Naive thymus-derived CD4-positive, alpha-beta T cell (primary cell): ENCODE results near the gene ANKRD1. TPM values are rescaled to one million over a fixed set of nuclear protein-coding genes. Genes with fewer than 3 reads are reported as not detected.

ENCODE experiments used
- ATAC-seq: fragments of 150-1000 bp; cut with Tn5 transposase; 2 replicates; pipeline ENCODE4 v1.10.0; 2021; ENCODE audit warnings: mild to moderate bottlenecking, moderate library complexity
- CTCF ChIA-PET: fragments of 350-600 bp; sonication (Branson Sonifier 250); formaldehyde crosslinking; loops from one replicate; lab custom pipeline; 2021; ENCODE audit warnings: antibody characterized with exemption; lab: Charles Lee
- POLR2A ChIA-PET: fragments of 350-600 bp; sonication (Branson Sonifier 250); formaldehyde crosslinking; loops from one replicate; lab custom pipeline; 2021; ENCODE audit warnings: antibody characterized with exemption, inconsistent platforms; lab: Charles Lee
- DNase-seq, 9 donors: peaks; one replicate each; pipeline versions ENCODE4 v3.0.0 to v3.0.0-alpha.2; 2020 to 2022; ENCODE audit warnings: mixed read lengths in 1 of 9
- H3K27ac ChIP-seq: one replicate; pipeline ENCODE4 v1.7.0; 2013; ENCODE audit warnings: mild to moderate bottlenecking, low read depth, low read length, moderate library complexity
- H3K27me3 ChIP-seq, 2 donors: one replicate each; pipeline ENCODE4 v1.7.0; 2013; ENCODE audit warnings: low read length in 2 of 2, mild to moderate bottlenecking in 2 of 2, moderate library complexity in 2 of 2; ENCODE audit not compliant: control insufficient read depth in 2 of 2, insufficient read depth in 2 of 2
- H3K36me3 ChIP-seq, 3 experiments: 1 replicate in 2 of 3; 2 replicates in 1 of 3; pipeline ENCODE4 v1.7.0; 2013; ENCODE audit warnings: low read length in 3 of 3, mild to moderate bottlenecking in 3 of 3, moderate library complexity in 1 of 3; ENCODE audit not compliant: insufficient read depth in 3 of 3, control insufficient read depth in 2 of 3
- H3K4me1 ChIP-seq, 2 donors: one replicate each; pipeline ENCODE4 v1.7.0; 2013; ENCODE audit warnings: low read length in 2 of 2, mild to moderate bottlenecking in 2 of 2, moderate library complexity in 1 of 2; ENCODE audit not compliant: control insufficient read depth in 2 of 2, insufficient read depth in 2 of 2
- H3K4me3 ChIP-seq: 2 replicates; pipeline ENCODE4 v1.7.0; 2013; ENCODE audit warnings: mild to moderate bottlenecking, low read length
- H3K9me3 ChIP-seq, 3 experiments: 1 replicate in 2 of 3; 2 replicates in 1 of 3; pipeline ENCODE4 v1.7.0; 2013; ENCODE audit warnings: low read length in 3 of 3; ENCODE audit not compliant: control insufficient read depth in 2 of 3
- H3K27ac Mint-ChIP-seq, 9 donors: one replicate each; pipeline ENCODE4 v1.8.0; 2020 to 2022; ENCODE audit warnings: mixed read lengths in 9 of 9, mild to moderate bottlenecking in 8 of 9, moderate library complexity in 5 of 9, inconsistent platforms in 2 of 9
- H3K27me3 Mint-ChIP-seq, 5 donors: one replicate each; pipeline ENCODE4 v1.8.0; 2021 to 2022; ENCODE audit warnings: mixed read lengths in 5 of 5, mild to moderate bottlenecking in 1 of 5
- H3K36me3 Mint-ChIP-seq, 5 donors: one replicate each; pipeline ENCODE4 v1.8.0; 2020 to 2022; ENCODE audit warnings: mixed read lengths in 5 of 5, mild to moderate bottlenecking in 3 of 5, inconsistent platforms in 1 of 5
- H3K4me1 Mint-ChIP-seq, 7 donors: one replicate each; pipeline ENCODE4 v1.8.0; 2020 to 2022; ENCODE audit warnings: mixed read lengths in 7 of 7, mild to moderate bottlenecking in 3 of 7, inconsistent platforms in 1 of 7
- H3K4me3 Mint-ChIP-seq, 10 donors: one replicate each; pipeline ENCODE4 v1.8.0; 2020 to 2022; ENCODE audit warnings: mild to moderate bottlenecking in 10 of 10, mixed read lengths in 10 of 10, moderate library complexity in 6 of 10, inconsistent platforms in 2 of 10
- H3K9me3 Mint-ChIP-seq, 11 donors: one replicate each; pipeline ENCODE4 v1.8.0; 2020 to 2022; ENCODE audit warnings: mixed read lengths in 11 of 11, mild to moderate bottlenecking in 4 of 11, inconsistent platforms in 1 of 11, moderate library complexity in 1 of 11
- intact Hi-C, 2 donors: fragments of 100-400 bp; cut with micrococcal nuclease; formaldehyde crosslinking; loops; one replicate each; pipeline ENCODE4 v1.15.1; 2023
- polyA plus RNA-seq, 2 donors: library from polyadenylated mRNA; unstranded; fragments of 300-500 nt; fragmentation: Illumina TruSeq; gene quantifications; one replicate each; pipeline ENCODE4 v1.2.3, GENCODE V29; 2021
- total RNA-seq, 6 experiments: library from RNA in 5 of 6; stranded (reverse) in 5 of 6; gene quantifications; 1 replicate in 5 of 6; 2 replicates in 1 of 6; pipeline ENCODE4 v1.2.3 and lab custom pipeline; 2021 to 2026

Gene ANKRD1
- total and polyA plus RNA-seq, 7 experiments from 2014 or later = not detected

DNA sequence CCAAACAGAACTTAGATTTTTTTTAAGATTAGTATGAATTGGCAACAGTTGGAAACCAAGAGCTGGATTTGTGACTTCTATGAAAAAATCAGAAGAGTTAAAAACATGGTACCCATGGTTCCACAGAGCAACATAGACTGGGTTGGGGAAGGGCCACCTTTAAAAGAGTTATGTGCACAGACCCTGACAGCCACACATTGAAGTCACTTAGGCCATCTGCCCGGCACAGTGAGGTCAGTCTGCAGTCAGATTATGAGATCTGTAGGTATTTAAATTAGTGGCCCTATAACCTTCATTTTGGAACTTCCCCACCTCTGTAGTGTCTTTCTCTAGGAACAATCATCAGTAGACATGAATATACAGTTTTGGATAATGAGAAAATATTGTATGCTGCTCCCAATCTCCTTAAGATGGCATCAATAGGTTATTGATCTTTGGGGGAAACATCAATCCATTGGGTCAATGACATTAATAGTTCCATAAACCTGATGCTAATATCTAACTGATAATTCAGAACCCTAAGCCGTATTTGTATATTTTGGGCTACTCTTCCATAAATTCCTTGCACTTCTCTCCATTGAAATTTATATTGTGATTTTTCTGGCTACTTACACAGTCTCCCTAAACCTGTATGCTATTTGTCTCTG, 7.0 kb downstream of the ANKRD1 start:
- CTCF ChIA-PET = interaction anchor here (0.6 kb wide), 1 partner anchor 67 kb away, joined by 3 read pairs; no protein-coding TSS in a partner anchor
- H3K4me3 Mint-ChIP-seq = no peak overlapping the region

GRCh38 chr10:90912854-90913479, 7.9 kb downstream of the ANKRD1 start:
- Mint-ChIP-seq H3K9me3 (peaks cover 0 to 17% (median 0%) of the 10 kb centered on the region in 11 donors), H3K4me3 (no peak overlapping the region), H3K4me1 (peaks cover 0 to 11% (median 4%) of the 10 kb centered on the region in 7 donors), H3K27ac (no peak overlapping the region), H3K27me3 (peaks cover 0 to 21% (median 5%) of the 10 kb centered on the region in 5 donors), H3K36me3 (peaks cover 0 to 10% (median 4%) of the 10 kb centered on the region in 5 donors)
- ChIA-PET CTCF (interaction anchor here (0.6 kb wide), 1 partner anchor 68 kb away, joined by 3 read pairs; no protein-coding TSS in a partner anchor), POLR2A (interaction anchor here (0.6 kb wide), 1 partner anchor 946 kb away, joined by 3 read pairs; no protein-coding TSS in a partner anchor)
- DNase-seq (no peak), ATAC-seq (no peak)
- H3K9me3 ChIP-seq = no peaks in the 10 kb centered on the region
- no peak overlapping the region for H3K27ac ChIP-seq
- no peaks in the 10 kb centered on the region for H3K27me3 ChIP-seq
- H3K36me3 ChIP-seq = no peaks in the 10 kb centered on the region
- no peak overlapping the region for H3K4me3 ChIP-seq
- intact Hi-C loops = loop anchor here in 1 of 2 donors (10.0 kb wide), 1 partner anchor 172 kb away; no protein-coding TSS in a partner anchor
- peaks cover 0 to 4% of the 10 kb centered on the region in 2 donors for H3K4me1 ChIP-seq

More for the DNA sequence above, 7.0 kb downstream of the ANKRD1 start:
- Histone ChIP-seq H3K27me3 (no peaks in the 10 kb centered on the region), H3K27ac (no peak overlapping the region), H3K4me1 (peaks cover 0 to 4% of the 10 kb centered on the region in 2 donors), H3K9me3 (no peaks in the 10 kb centered on the region), H3K36me3 (no peaks in the 10 kb centered on the region), H3K4me3 (no peak overlapping the region)
- Mint-ChIP-seq H3K36me3 (peaks cover 0 to 2% (median 0%) of the 10 kb centered on the region in 5 donors), H3K4me1 (peaks cover 0 to 11% (median 4%) of the 10 kb centered on the region in 7 donors), H3K27ac (no peak overlapping the region), H3K9me3 (peaks cover 0 to 14% (median 0%) of the 10 kb centered on the region in 11 donors), H3K27me3 (peaks cover 0 to 29% (median 5%) of the 10 kb centered on the region in 5 donors)
- DNase-seq = no peak
- no peak for ATAC-seq
- intact Hi-C loops = loop anchor here in 1 of 2 donors (10.0 kb wide), 1 partner anchor 171 kb away; no protein-coding TSS in a partner anchor
- POLR2A ChIA-PET = interaction anchor here (0.6 kb wide), 1 partner anchor 945 kb away, joined by 3 read pairs; no protein-coding TSS in a partner anchor

DNA sequence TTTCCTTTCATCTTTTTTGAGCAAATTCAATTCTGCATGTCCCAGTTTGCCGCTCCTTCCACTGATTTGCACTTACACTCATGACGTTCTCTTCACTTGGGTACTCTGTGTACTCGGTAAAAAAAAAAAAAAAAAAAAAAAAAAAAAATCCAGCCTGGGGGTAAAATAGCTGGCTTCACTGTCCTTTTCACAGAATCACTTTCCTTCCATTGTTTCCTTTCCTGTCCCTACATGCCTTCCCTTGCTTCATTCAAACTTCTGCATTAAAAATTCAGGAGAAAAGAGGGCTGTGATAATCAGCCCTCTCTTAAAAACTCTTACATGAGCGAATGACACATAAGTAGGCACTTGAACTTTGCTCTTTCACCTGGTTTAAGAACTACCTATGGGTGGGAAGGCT, 8.7 kb downstream of the ANKRD1 start:
- no peaks in the 10 kb centered on the region for H3K27me3 ChIP-seq
- no peak overlapping the region for H3K27ac ChIP-seq
- DNase-seq (no peak), ATAC-seq (no peak)
- H3K27me3 Mint-ChIP-seq = peaks cover 0 to 16% (median 4%) of the 10 kb centered on the region in 5 donors
- ChIA-PET CTCF (interaction anchor here (0.8 to 2.5 kb wide), 4 partner anchors 11 to 342 kb away, joined by 3 to 18 read pairs (median 5); no protein-coding TSS in a partner anchor), POLR2A (interaction anchor here (0.7 kb wide), 1 partner anchor 18 kb away, joined by 3 read pairs; no protein-coding TSS in a partner anchor)
- peaks cover 0 to 4% of the 10 kb centered on the region in 2 donors for H3K4me1 ChIP-seq
- no peak overlapping the region for H3K27ac Mint-ChIP-seq
- H3K36me3 Mint-ChIP-seq = peaks cover 0 to 18% (median 10%) of the 10 kb centered on the region in 5 donors
- peaks cover 0 to 17% (median 0%) of the 10 kb centered on the region in 11 donors for H3K9me3 Mint-ChIP-seq
- peaks cover 0 to 11% (median 4%) of the 10 kb centered on the region in 7 donors for H3K4me1 Mint-ChIP-seq
- intact Hi-C loops = loop anchor here in 1 of 2 donors (10.0 kb wide), 1 partner anchor 173 kb away; no protein-coding TSS in a partner anchor
- H3K4me3 Mint-ChIP-seq = no peak overlapping the region
- no peaks in the 10 kb centered on the region for H3K9me3 ChIP-seq
- no peaks in the 10 kb centered on the region for H3K36me3 ChIP-seq
- no peak overlapping the region for H3K4me3 ChIP-seq

- H3K27ac ChIP-seq = no peak overlapping the region
- Mint-ChIP-seq H3K4me1 (peaks cover 0 to 11% (median 4%) of the 10 kb centered on the region in 7 donors), H3K36me3 (peaks cover 0 to 26% (median 15%) of the 10 kb centered on the region in 5 donors), H3K27me3 (peaks cover 0 to 9% (median 0%) of the 10 kb centered on the region in 5 donors), H3K27ac (peak overlapping the region in 2 of 9 donors; percentile 33 to 64), H3K4me3 (peak overlapping the region in 1 of 10 donors; percentile 23), H3K9me3 (peaks cover 0 to 17% (median 0%) of the 10 kb centered on the region in 11 donors)
- no peak overlapping the region for H3K4me3 ChIP-seq
- POLR2A ChIA-PET = interaction anchor here (0.7 to 1.2 kb wide), 2 partner anchors 18 to 339 kb away, joined by 3 read pairs; no protein-coding TSS in a partner anchor
- intact Hi-C loops = loop anchor here (1.0 to 10.0 kb wide), 6 partner anchors 59 to 340 kb away; no protein-coding TSS in a partner anchor
- ATAC-seq (peak; percentile 89), DNase-seq (peak in 8 of 9 donors; percentile 21 to 61 (median 52))
- peaks cover 0 to 4% of the 10 kb centered on the region in 2 donors for H3K4me1 ChIP-seq
- no peaks in the 10 kb centered on the region for H3K9me3 ChIP-seq
- CTCF ChIA-PET = interaction anchor here (0.6 to 2.5 kb wide), 7 partner anchors 10 to 366 kb away, joined by 3 to 18 read pairs (median 5); no protein-coding TSS in a partner anchor
- H3K27me3 ChIP-seq = no peaks in the 10 kb centered on the region
- H3K36me3 ChIP-seq = peaks cover 0 to 4% (median 0%) of the 10 kb centered on the region in 3 experiments
Observed at GRCh38 chr10:90911133-90912051, 9.5 kb downstream of the ANKRD1 start.

DNA sequence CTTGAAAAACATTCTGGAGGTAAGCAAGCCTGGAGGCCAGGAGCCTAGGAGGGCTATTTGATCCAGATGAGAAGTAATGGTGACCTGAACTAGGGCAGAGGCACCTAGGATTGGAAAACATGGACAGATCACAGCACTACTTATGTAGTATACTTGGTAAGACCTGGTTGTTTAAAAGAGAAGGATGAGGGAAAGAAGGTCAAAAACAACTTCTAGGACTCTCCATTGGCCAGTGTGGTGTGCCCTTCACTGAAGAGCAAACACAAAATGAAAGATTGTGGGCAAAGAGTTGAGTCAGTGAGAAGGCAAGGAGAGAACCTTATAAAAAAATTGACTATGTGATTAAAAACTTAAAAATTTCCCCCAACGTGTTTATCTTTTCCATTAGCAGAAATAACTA, 14.3 kb downstream of the ANKRD1 start:
- Mint-ChIP-seq H3K36me3 (peaks cover 5 to 53% (median 35%) of the 10 kb centered on the region in 5 donors), H3K9me3 (peaks cover 0 to 20% (median 0%) of the 10 kb centered on the region in 11 donors), H3K27me3 (no peaks in the 10 kb centered on the region), H3K4me3 (no peak overlapping the region), H3K4me1 (peaks cover 0 to 16% (median under 1%) of the 10 kb centered on the region in 7 donors), H3K27ac (no peak overlapping the region)
- H3K27ac ChIP-seq = no peak overlapping the region
- DNase-seq = no peak
- peaks cover 0 to under 1% of the 10 kb centered on the region in 2 donors for H3K4me1 ChIP-seq
- no peaks in the 10 kb centered on the region for H3K9me3 ChIP-seq
- H3K27me3 ChIP-seq = no peaks in the 10 kb centered on the region
- no peak for ATAC-seq
- POLR2A ChIA-PET = interaction anchor here (0.9 kb wide), 1 partner anchor 13 kb away, joined by 3 read pairs; no protein-coding TSS in a partner anchor
- intact Hi-C loops = no loop called here
- peaks cover under 1 to 15% (median 6%) of the 10 kb centered on the region in 3 experiments for H3K36me3 ChIP-seq
- CTCF ChIA-PET = no interaction called here
- no peak overlapping the region for H3K4me3 ChIP-seq
